Measurements from ENCODE around the gene LACTB. TPM values are rescaled to one million over a fixed set of nuclear protein-coding genes. Genes with fewer than 3 reads are reported as not detected.

LACTB gene
- total and polyA plus RNA-seq, 3 experiments from 2014 or later = 9.7 to 31.7 (median 30.0) TPM

DNA sequence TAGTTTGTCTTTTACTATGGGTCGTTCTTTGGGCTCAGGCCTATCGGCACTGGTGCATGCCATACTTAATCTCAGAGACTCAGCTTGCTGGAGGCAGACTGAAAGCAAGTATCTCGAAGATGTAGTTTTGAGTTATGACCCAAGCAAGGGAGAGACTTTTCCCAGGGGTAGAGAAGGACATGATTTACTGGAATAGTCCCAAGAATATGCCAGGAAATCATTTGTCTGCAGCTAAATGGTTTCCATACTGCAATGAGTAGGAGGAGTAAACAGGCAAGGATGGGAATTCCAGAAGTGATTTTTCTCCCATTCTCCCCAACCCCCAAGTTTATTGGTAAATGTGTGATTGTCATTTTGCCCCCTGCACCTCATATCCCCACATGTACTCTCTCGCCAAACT, 35.4 kb upstream of the LACTB start:
- Histone ChIP-seq H3K36me3 (ENCODE audit: insufficient read depth, low read length) (no peaks in the 10 kb centered on the region), H3K4me3 (ENCODE audit: low read length) (no peak overlapping the region), H3K9me3 (ENCODE audit: low read length) (no peaks in the 10 kb centered on the region), H3K27me3 (ENCODE audit: insufficient read depth, low read length, poor library complexity, severe bottlenecking) (no peaks in the 10 kb centered on the region), H3K27ac (ENCODE audit: low read depth, low read length) (no peak overlapping the region), H3K4me1 (ENCODE audit: insufficient read depth, low read length) (no peaks in the 10 kb centered on the region)
- ChIA-PET POLR2A (no interaction called here), CTCF (interaction anchor here (1.3 kb wide), 1 partner anchor 38 kb away, joined by 8 read pairs; no protein-coding TSS in a partner anchor)
- H3K27ac Mint-ChIP-seq = no peak overlapping the region
- H3K4me3 Mint-ChIP-seq = no peak overlapping the region
- H3K4me1 Mint-ChIP-seq = no peaks in the 10 kb centered on the region
- no peaks in the 10 kb centered on the region for H3K9me3 Mint-ChIP-seq
- no peak for DNase-seq
- H3K27me3 Mint-ChIP-seq = peaks cover 3 to 20% of the 10 kb centered on the region in 2 donors
- no peaks in the 10 kb centered on the region for H3K36me3 Mint-ChIP-seq

GRCh38 chr15:63086947-63087346, 34.7 kb upstream of the LACTB start:
- peaks cover 4 to 17% of the 10 kb centered on the region in 2 donors for H3K27me3 Mint-ChIP-seq
- ChIA-PET POLR2A (no interaction called here), CTCF (interaction anchor here (1.3 kb wide), 1 partner anchor 39 kb away, joined by 8 read pairs; no protein-coding TSS in a partner anchor)
- H3K9me3 Mint-ChIP-seq = no peaks in the 10 kb centered on the region
- no peak overlapping the region for H3K4me3 ChIP-seq (ENCODE audit: low read length)
- H3K9me3 ChIP-seq (ENCODE audit: low read length) = no peaks in the 10 kb centered on the region
- no peaks in the 10 kb centered on the region for H3K36me3 ChIP-seq (ENCODE audit: insufficient read depth, low read length)
- H3K4me1 Mint-ChIP-seq = no peaks in the 10 kb centered on the region
- no peak for DNase-seq
- peak overlapping the region in 1 of 8 donors; percentile 27 for H3K27ac Mint-ChIP-seq
- no peaks in the 10 kb centered on the region for H3K27me3 ChIP-seq (ENCODE audit: insufficient read depth, low read length, poor library complexity, severe bottlenecking)
- no peak overlapping the region for H3K27ac ChIP-seq (ENCODE audit: low read depth, low read length)
- no peak overlapping the region for H3K4me3 Mint-ChIP-seq
- H3K36me3 Mint-ChIP-seq = no peaks in the 10 kb centered on the region
- H3K4me1 ChIP-seq (ENCODE audit: insufficient read depth, low read length) = no peaks in the 10 kb centered on the region

DNA sequence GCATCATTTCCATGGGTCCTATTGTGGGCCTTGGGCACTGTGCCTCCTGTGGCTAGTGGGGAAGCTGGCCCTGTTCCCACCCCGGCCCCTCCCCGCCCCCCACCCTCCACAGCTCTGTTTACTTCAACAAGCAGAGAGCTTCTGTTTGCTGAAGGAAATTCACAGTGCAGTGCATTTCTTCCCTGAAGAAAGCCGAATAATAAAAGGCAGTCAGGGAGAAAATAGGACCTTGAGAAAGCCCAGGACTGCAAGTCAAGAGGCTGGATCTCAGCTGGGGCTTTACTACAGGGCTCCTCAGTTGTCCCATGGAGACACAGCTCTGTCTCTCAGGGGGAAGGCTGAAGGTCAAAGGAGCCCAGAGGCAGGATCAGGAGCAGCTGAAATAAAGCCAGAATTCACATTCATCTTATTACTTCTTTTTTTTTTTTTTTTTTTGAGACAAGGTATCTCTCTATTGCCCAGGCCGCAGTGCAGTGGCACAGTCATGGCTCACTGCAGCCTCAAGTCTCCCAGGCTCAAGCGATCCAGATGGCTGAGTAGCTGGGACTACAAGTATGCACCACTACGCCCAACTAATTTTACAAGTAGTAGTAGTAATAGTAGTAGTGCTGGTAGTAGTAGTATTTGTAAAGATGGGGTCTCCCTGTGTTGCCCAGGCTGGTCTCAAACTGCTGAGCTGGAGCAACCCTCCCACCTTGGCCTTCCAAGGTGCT, 33.0 kb upstream of the LACTB start:
- H3K4me3 Mint-ChIP-seq = no peak overlapping the region
- POLR2A ChIA-PET = no interaction called here
- no peaks in the 10 kb centered on the region for H3K36me3 Mint-ChIP-seq
- Histone ChIP-seq H3K27ac (ENCODE audit: low read depth, low read length) (no peak overlapping the region), H3K36me3 (ENCODE audit: insufficient read depth, low read length) (no peaks in the 10 kb centered on the region), H3K27me3 (ENCODE audit: insufficient read depth, low read length, poor library complexity, severe bottlenecking) (no peaks in the 10 kb centered on the region), H3K9me3 (ENCODE audit: low read length) (no peaks in the 10 kb centered on the region), H3K4me1 (ENCODE audit: insufficient read depth, low read length) (no peaks in the 10 kb centered on the region), H3K4me3 (ENCODE audit: low read length) (no peak overlapping the region)
- no peak overlapping the region for H3K27ac Mint-ChIP-seq
- no peaks in the 10 kb centered on the region for H3K9me3 Mint-ChIP-seq
- H3K27me3 Mint-ChIP-seq = peaks cover 8 to 11% of the 10 kb centered on the region in 2 donors
- CTCF ChIA-PET = interaction anchor here (0.8 to 7.8 kb wide), 2 partner anchors 41 to 42 kb away, joined by 3 to 73 read pairs; no protein-coding TSS in a partner anchor
- no peak for DNase-seq
- H3K4me1 Mint-ChIP-seq = peaks cover 0 to 3% (median 3%) of the 10 kb centered on the region in 3 donors

GRCh38 chr15:63089260-63090043, 32.2 kb upstream of the LACTB start:
- H3K9me3 ChIP-seq (ENCODE audit: low read length) = no peaks in the 10 kb centered on the region
- no peaks in the 10 kb centered on the region for H3K36me3 ChIP-seq (ENCODE audit: insufficient read depth, low read length)
- POLR2A ChIA-PET = no interaction called here
- Mint-ChIP-seq H3K4me3 (no peak overlapping the region), H3K9me3 (no peaks in the 10 kb centered on the region), H3K27ac (no peak overlapping the region), H3K27me3 (peaks cover 8 to 11% of the 10 kb centered on the region in 2 donors), H3K4me1 (peaks cover 0 to 4% (median 4%) of the 10 kb centered on the region in 3 donors), H3K36me3 (no peaks in the 10 kb centered on the region)
- no peak overlapping the region for H3K27ac ChIP-seq (ENCODE audit: low read depth, low read length)
- no peaks in the 10 kb centered on the region for H3K4me1 ChIP-seq (ENCODE audit: insufficient read depth, low read length)
- no peak for DNase-seq
- H3K4me3 ChIP-seq (ENCODE audit: low read length) = no peak overlapping the region
- CTCF ChIA-PET = interaction anchor here (1.0 to 7.8 kb wide), 2 partner anchors 43 to 298 kb away, joined by 3 to 73 read pairs; no protein-coding TSS in a partner anchor
- no peaks in the 10 kb centered on the region for H3K27me3 ChIP-seq (ENCODE audit: insufficient read depth, low read length, poor library complexity, severe bottlenecking)

DNA sequence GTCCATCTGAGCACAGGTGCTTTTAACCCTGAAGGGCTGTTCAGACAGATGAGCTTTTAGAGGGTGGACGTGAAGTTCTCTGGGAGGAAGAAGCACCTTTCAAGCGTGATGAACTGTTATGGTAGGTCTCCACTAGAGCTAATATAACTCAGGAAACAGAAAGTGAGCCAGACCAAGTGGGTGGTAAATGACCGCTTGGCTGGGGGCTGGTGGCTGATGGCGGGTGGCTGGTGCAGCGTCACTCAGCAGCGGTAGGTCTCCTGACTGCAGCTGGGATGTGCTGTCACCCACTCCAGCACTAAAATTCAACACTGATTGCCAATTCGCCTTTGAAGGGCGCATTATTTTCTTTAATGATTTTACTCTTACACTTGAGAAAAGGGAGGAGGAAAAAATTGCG, 31.2 kb upstream of the LACTB start:
- Histone ChIP-seq H3K9me3 (ENCODE audit: low read length) (no peaks in the 10 kb centered on the region), H3K4me1 (ENCODE audit: insufficient read depth, low read length) (no peaks in the 10 kb centered on the region), H3K27me3 (ENCODE audit: insufficient read depth, low read length, poor library complexity, severe bottlenecking) (no peaks in the 10 kb centered on the region), H3K36me3 (ENCODE audit: insufficient read depth, low read length) (no peaks in the 10 kb centered on the region), H3K27ac (ENCODE audit: low read depth, low read length) (no peak overlapping the region), H3K4me3 (ENCODE audit: low read length) (no peak overlapping the region)
- CTCF ChIA-PET = interaction anchor here (1.0 to 7.8 kb wide), 2 partner anchors 44 to 297 kb away, joined by 3 to 73 read pairs; no protein-coding TSS in a partner anchor
- DNase-seq = no peak
- Mint-ChIP-seq H3K27ac (no peak overlapping the region), H3K36me3 (no peaks in the 10 kb centered on the region), H3K9me3 (no peaks in the 10 kb centered on the region), H3K27me3 (peaks cover 8 to 11% of the 10 kb centered on the region in 2 donors), H3K4me1 (peaks cover 0 to 4% (median 4%) of the 10 kb centered on the region in 3 donors), H3K4me3 (no peak overlapping the region)
- POLR2A ChIA-PET = no interaction called here

- H3K4me3 Mint-ChIP-seq = no peak overlapping the region
- no peaks in the 10 kb centered on the region for H3K36me3 Mint-ChIP-seq
- Histone ChIP-seq H3K27ac (ENCODE audit: low read depth, low read length) (no peak overlapping the region), H3K9me3 (ENCODE audit: low read length) (no peaks in the 10 kb centered on the region), H3K4me3 (ENCODE audit: low read length) (no peak overlapping the region), H3K4me1 (ENCODE audit: insufficient read depth, low read length) (no peaks in the 10 kb centered on the region), H3K36me3 (ENCODE audit: insufficient read depth, low read length) (no peaks in the 10 kb centered on the region), H3K27me3 (ENCODE audit: insufficient read depth, low read length, poor library complexity, severe bottlenecking) (no peaks in the 10 kb centered on the region)
- H3K27ac Mint-ChIP-seq = no peak overlapping the region
- ChIA-PET CTCF (interaction anchor here (7.8 kb wide), 1 partner anchor 44 kb away, joined by 73 read pairs; no protein-coding TSS in a partner anchor), POLR2A (no interaction called here)
- no peaks in the 10 kb centered on the region for H3K9me3 Mint-ChIP-seq
- H3K4me1 Mint-ChIP-seq = peaks cover 0 to 4% (median 4%) of the 10 kb centered on the region in 3 donors
- no peak for DNase-seq
- peaks cover 8 to 11% of the 10 kb centered on the region in 2 donors for H3K27me3 Mint-ChIP-seq
Measured at GRCh38 chr15:63090887-63091286, 30.8 kb upstream of the LACTB start.

GRCh38 chr15:63091679-63092446, 29.8 kb upstream of the LACTB start:
- H3K36me3 Mint-ChIP-seq = no peaks in the 10 kb centered on the region
- no peak overlapping the region for H3K27ac ChIP-seq (ENCODE audit: low read depth, low read length)
- no peak overlapping the region for H3K27ac Mint-ChIP-seq
- DNase-seq = no peak
- peaks cover 8% of the 10 kb centered on the region in 2 donors for H3K27me3 Mint-ChIP-seq
- H3K4me1 Mint-ChIP-seq = peaks cover 0 to 4% (median 4%) of the 10 kb centered on the region in 3 donors
- H3K9me3 ChIP-seq (ENCODE audit: low read length) = no peaks in the 10 kb centered on the region
- H3K4me3 ChIP-seq (ENCODE audit: low read length) = no peak overlapping the region
- no peaks in the 10 kb centered on the region for H3K27me3 ChIP-seq (ENCODE audit: insufficient read depth, low read length, poor library complexity, severe bottlenecking)
- ChIA-PET CTCF (interaction anchor here (7.8 kb wide), 1 partner anchor 45 kb away, joined by 73 read pairs; no protein-coding TSS in a partner anchor), POLR2A (no interaction called here)
- H3K4me3 Mint-ChIP-seq = no peak overlapping the region
- H3K9me3 Mint-ChIP-seq = no peaks in the 10 kb centered on the region
- no peaks in the 10 kb centered on the region for H3K4me1 ChIP-seq (ENCODE audit: insufficient read depth, low read length)
- H3K36me3 ChIP-seq (ENCODE audit: insufficient read depth, low read length) = no peaks in the 10 kb centered on the region
